ENCODE data around the gene ARPIN. TPM values are rescaled to one million over a fixed set of nuclear protein-coding genes. Genes with fewer than 3 reads are reported as not detected.

Gene ARPIN
- total RNA-seq, 1 experiment from 2014 or later, result 8.8 TPM

GRCh38 chr15:89852342-89852995, 60.3 kb downstream of the ARPIN start:
- no TSS peak for BruUV-seq (replicated peaks)
- Histone ChIP-seq H3K27me3 (ENCODE audit: insufficient read depth, low read length) (no peaks in the 10 kb centered on the region), H3K79me2 (ENCODE audit: insufficient read depth, low read length) (no peaks in the 10 kb centered on the region), H3K9me2 (ENCODE audit: insufficient read depth) (no peaks in the 10 kb centered on the region), H3K4me1 (ENCODE audit: control insufficient read depth in 1 of 2, insufficient read depth in 2 of 2, low read length in 2 of 2) (peaks cover 24 to 55% of the 10 kb centered on the region in 2 experiments), H2AFZ (ENCODE audit: low read depth, low read length, poor library complexity, severe bottlenecking) (no peak overlapping the region), H3K4me3 (replicated peaks in 1 of 2; ENCODE audit: low read depth in 1 of 2, low read length in 2 of 2) (no peak overlapping the region), H3K27ac (ENCODE audit: low read depth, low read length) (no peak overlapping the region), H4K20me1 (ENCODE audit: insufficient read depth) (no peaks in the 10 kb centered on the region), H3K4me2 (ENCODE audit: low read length) (peak overlapping the region; percentile 42), H3K9ac (ENCODE audit: low read length) (no peak overlapping the region), H3K9me3 (ENCODE audit: control insufficient read depth in 1 of 2, insufficient read depth in 1 of 2, low read depth in 1 of 2, low read length in 2 of 2) (no peaks in the 10 kb centered on the region), H3K36me3 (ENCODE audit: control insufficient read depth in 1 of 2, insufficient read depth in 2 of 2, low read length in 2 of 2) (peaks cover 2 to 8% of the 10 kb centered on the region in 2 experiments; a peak in 3 of 4 replicates)
- ATAC-seq, result no peak
- ChIA-PET POLR2A (no interaction called here), CTCF (interaction anchor here (0.7 kb wide), 1 partner anchor 112 kb away, joined by 3 read pairs; no protein-coding TSS in a partner anchor), RAD21 (ENCODE audit: low non-redundant PET in 1 of 2, low total read pairs in 2 of 2, uncharacterized antibody in 2 of 2, unreplicated experiment in 2 of 2) (no interaction called here)
- no peak for DNase-seq (ENCODE audit: low read depth, low spot score)
- no peak for TF ChIP-seq CBX3 (IDR thresholded peaks at IDR 0.05; ENCODE audit: low read depth)
- no peak for TF ChIP-seq POLR2AphosphoS5 (IDR thresholded peaks at IDR 0.05; ENCODE audit: low read depth, low read length)
- TF ChIP-seq YY1 (IDR thresholded peaks at IDR 0.05; ENCODE audit: extremely low read depth, insufficient replicate concordance, low read depth, low read length), result no peak
- TF ChIP-seq RAD21 (IDR thresholded peaks at IDR 0.05; ENCODE audit: low read depth), result no peak
- no peak for TF ChIP-seq POLR2A (IDR thresholded peaks at IDR 0.05; ENCODE audit: borderline replicate concordance, extremely low read depth, insufficient read depth, insufficient read length)
- no peak for TF ChIP-seq FOSL1 (IDR thresholded peaks at IDR 0.05; ENCODE audit: low read depth)
- TF ChIP-seq SP1 (IDR thresholded peaks at IDR 0.05; ENCODE audit: low read depth), result no peak
- TF ChIP-seq SIN3A (IDR thresholded peaks at IDR 0.05; ENCODE audit: low read depth), result no peak
- no peak for TF ChIP-seq ZNF274 (IDR thresholded peaks at IDR 0.05; ENCODE audit: low read depth, low read length)
- TF ChIP-seq CEBPB (IDR thresholded peaks at IDR 0.05; ENCODE audit: low read depth), result no peak
- no peak for TF ChIP-seq JUND (IDR thresholded peaks at IDR 0.05)
- TF ChIP-seq REST (IDR thresholded peaks at IDR 0.05; ENCODE audit: low read depth), result no peak
- TF ChIP-seq ZFX (IDR thresholded peaks at IDR 0.05), result no peak
- TF ChIP-seq TCF7L2 (IDR thresholded peaks at IDR 0.05; ENCODE audit: borderline replicate concordance, extremely low read depth, insufficient read depth, insufficient read length), result no peak
- TF ChIP-seq EGR1 (IDR thresholded peaks at IDR 0.05; ENCODE audit: low read depth), result no peak
- no peak for TF ChIP-seq CTCF (IDR thresholded peaks at IDR 0.05 in 2 of 3, conservative IDR thresholded peaks at IDR 0.05 in 1 of 3; ENCODE audit: borderline replicate concordance in 1 of 3, insufficient read depth in 1 of 3, low read depth in 2 of 3, low read length in 2 of 3)
- no peak for TF ChIP-seq SRF (IDR thresholded peaks at IDR 0.05; ENCODE audit: low read depth)
- intact Hi-C loops (cut with micrococcal nuclease), result no loop called here
